Astrocyte (in vitro differentiated cells and primary cell): ENCODE measurements around the gene KRTCAP2. TPM values are rescaled to one million over a fixed set of nuclear protein-coding genes. Genes with fewer than 3 reads are reported as not detected.

Source experiments
- DNase-seq: peaks from one replicate; pipeline ENCODE4 v3.0.0-alpha.2; 2010; ENCODE audit warnings: low read depth
- FAIRE-seq: peaks from 2 replicates; lab custom pipeline; 2011; peaks lifted over from hg19 to GRCh38; lab: Jason Lieb, UNC
- H2AFZ ChIP-seq: 2 replicates; pipeline ENCODE4 v1.6.0; 2012; ENCODE audit warnings: low read depth, low read length, inconsistent platforms
- H3K27ac ChIP-seq: 2 replicates; pipeline ENCODE4 v1.5.1; 2011; ENCODE audit warnings: low read depth, low read length, inconsistent platforms
- H3K27me3 ChIP-seq: 2 replicates; pipeline ENCODE4 v1.6.0; 2011; ENCODE audit warnings: low read length, inconsistent platforms; ENCODE audit not compliant: insufficient read depth
- H3K36me3 ChIP-seq: 2 replicates; pipeline ENCODE4 v1.5.1; 2011; ENCODE audit warnings: low read length, inconsistent platforms; ENCODE audit not compliant: insufficient read depth
- H3K4me1 ChIP-seq: 2 replicates; pipeline ENCODE4 v1.5.1; 2011; ENCODE audit warnings: low read length, inconsistent platforms; ENCODE audit not compliant: insufficient read depth
- H3K4me2 ChIP-seq: 2 replicates; pipeline ENCODE4 v1.6.0; 2012; ENCODE audit warnings: low read length, inconsistent platforms
- H3K4me3 ChIP-seq: 2 replicates; pipeline ENCODE4 v1.5.1; 2011; ENCODE audit warnings: low read depth, mild to moderate bottlenecking, low read length, inconsistent platforms; ENCODE audit not compliant: insufficient read depth
- H3K79me2 ChIP-seq: 2 replicates; pipeline ENCODE4 v1.6.0; 2012; ENCODE audit warnings: mild to moderate bottlenecking, low read length, inconsistent platforms; ENCODE audit not compliant: insufficient read depth
- H3K9ac ChIP-seq: 2 replicates; pipeline ENCODE4 v1.6.0; 2012; ENCODE audit warnings: mild to moderate bottlenecking, low read length, inconsistent platforms
- H3K9me3 ChIP-seq: 2 replicates; pipeline ENCODE4 v1.5.1; 2012; ENCODE audit warnings: low read depth, mild to moderate bottlenecking, low read length, inconsistent platforms; ENCODE audit not compliant: insufficient read depth
- H4K20me1 ChIP-seq: 2 replicates; pipeline ENCODE4 v1.6.0; 2012; ENCODE audit warnings: low read length, inconsistent platforms; ENCODE audit not compliant: insufficient read depth
- H3K27ac Mint-ChIP-seq: one replicate; pipeline ENCODE4 v1.8.0; 2021; ENCODE audit warnings: mild to moderate bottlenecking, mixed read lengths; ENCODE audit not compliant: unreplicated experiment
- H3K27me3 Mint-ChIP-seq: one replicate; pipeline ENCODE4 v1.8.0; 2021; ENCODE audit warnings: low read depth, mixed read lengths; ENCODE audit not compliant: unreplicated experiment
- H3K36me3 Mint-ChIP-seq: one replicate; pipeline ENCODE4 v1.8.0; 2021; ENCODE audit warnings: low read depth, mixed read lengths; ENCODE audit not compliant: unreplicated experiment
- H3K4me1 Mint-ChIP-seq: one replicate; pipeline ENCODE4 v1.8.0; 2021; ENCODE audit warnings: low read depth, mixed read lengths; ENCODE audit not compliant: unreplicated experiment
- H3K4me3 Mint-ChIP-seq: one replicate; pipeline ENCODE4 v1.8.0; 2021; ENCODE audit warnings: mild to moderate bottlenecking, moderate library complexity, mixed read lengths; ENCODE audit not compliant: unreplicated experiment
- H3K9me3 Mint-ChIP-seq: one replicate; pipeline ENCODE4 v1.8.0; 2021; ENCODE audit warnings: mild to moderate bottlenecking, mixed read lengths; ENCODE audit not compliant: unreplicated experiment
- CTCF ChIP-seq: IDR thresholded peaks from 2 replicates; pipeline ENCODE4 v1.5.1; 2011; ENCODE audit warnings: low read depth, mild to moderate bottlenecking, inconsistent platforms, low read length, moderate library complexity; ENCODE audit not compliant: insufficient read depth
- EZH2 ChIP-seq: IDR thresholded peaks from 2 replicates; pipeline ENCODE4 v1.6.1; 2012; ENCODE audit warnings: mild to moderate bottlenecking, low read length, inconsistent platforms; ENCODE audit not compliant: insufficient read depth
- total RNA-seq: library from RNA; stranded (reverse); gene quantifications from 2 replicates; pipeline ENCODE4 v1.2.1, GENCODE V29; 2021

KRTCAP2 gene
- total RNA-seq, 1 donor from 2014 or later: 161 TPM

GRCh38 chr1:155210314-155211104, 37.4 kb upstream of the KRTCAP2 start:
- Histone ChIP-seq H4K20me1 (peaks cover 8% of the 10 kb centered on the region), H3K27ac (peak overlapping the region; percentile 25), H3K79me2 (peaks cover 19% of the 10 kb centered on the region), H2AFZ (no peak overlapping the region), H3K4me2 (no peak overlapping the region), H3K4me1 (peaks cover 20% of the 10 kb centered on the region), H3K9me3 (no peaks in the 10 kb centered on the region), H3K4me3 (no peak overlapping the region), H3K27me3 (no peaks in the 10 kb centered on the region), H3K9ac (no peak overlapping the region), H3K36me3 (no peaks in the 10 kb centered on the region)
- H3K4me1 Mint-ChIP-seq: peaks cover 11% of the 10 kb centered on the region
- no peaks in the 10 kb centered on the region for H3K27me3 Mint-ChIP-seq
- H3K27ac Mint-ChIP-seq: peak overlapping the region; percentile 44
- FAIRE-seq: no peak
- no peaks in the 10 kb centered on the region for H3K9me3 Mint-ChIP-seq
- DNase-seq: no peak
- TF ChIP-seq EZH2 (no peak), CTCF (no peak)
- peak overlapping the region; percentile 92 for H3K4me3 Mint-ChIP-seq
- H3K36me3 Mint-ChIP-seq: peaks cover 7% of the 10 kb centered on the region

GRCh38 chr1:155209312-155209721, 36.2 kb upstream of the KRTCAP2 start:
- Mint-ChIP-seq H3K9me3 (no peaks in the 10 kb centered on the region), H3K27me3 (no peaks in the 10 kb centered on the region), H3K27ac (peak overlapping the region; percentile 98), H3K4me3 (peak overlapping the region; percentile 92), H3K4me1 (peaks cover 10% of the 10 kb centered on the region), H3K36me3 (peaks cover 6% of the 10 kb centered on the region)
- H3K27ac ChIP-seq: peak overlapping the region; percentile 99
- H3K36me3 ChIP-seq: no peaks in the 10 kb centered on the region
- peak overlapping the region; percentile 92 for H2AFZ ChIP-seq
- H3K4me3 ChIP-seq: peak overlapping the region; percentile 100
- H4K20me1 ChIP-seq: peaks cover 13% of the 10 kb centered on the region
- TF ChIP-seq CTCF (no peak), EZH2 (no peak)
- no peaks in the 10 kb centered on the region for H3K27me3 ChIP-seq
- H3K9me3 ChIP-seq: no peaks in the 10 kb centered on the region
- H3K9ac ChIP-seq: peak overlapping the region; percentile 100
- peaks cover 21% of the 10 kb centered on the region for H3K79me2 ChIP-seq
- peak overlapping the region; percentile 96 for H3K4me2 ChIP-seq
- DNase-seq (no peak), FAIRE-seq (no peak)
- H3K4me1 ChIP-seq: peaks cover 20% of the 10 kb centered on the region
